Neural crest cell (in vitro differentiated cells): ENCODE data around the gene MGMT. TPM values are rescaled to one million over a fixed set of nuclear protein-coding genes. Genes with fewer than 3 reads are reported as not detected.

Source experiments
- DNase-seq: peaks from one replicate; pipeline ENCODE4 v3.0.0; 2021; ENCODE audit warnings: low read depth, mixed read lengths, low spot score
- H3K27ac Mint-ChIP-seq: one replicate; pipeline ENCODE4 v1.8.0; 2021; ENCODE audit warnings: mild to moderate bottlenecking, mixed read lengths; ENCODE audit not compliant: unreplicated experiment
- H3K27me3 Mint-ChIP-seq: 2 replicates; pipeline ENCODE4 v1.8.0; 2021; ENCODE audit warnings: low read depth, mild to moderate bottlenecking, mixed read lengths
- H3K36me3 Mint-ChIP-seq: 2 replicates; pipeline ENCODE4 v1.8.0; 2021; ENCODE audit warnings: low read depth, mild to moderate bottlenecking, mixed read lengths
- H3K4me1 Mint-ChIP-seq: 2 replicates; pipeline ENCODE4 v1.8.0; 2021; ENCODE audit warnings: mixed read lengths
- H3K4me3 Mint-ChIP-seq: one replicate; pipeline ENCODE4 v1.8.0; 2021; ENCODE audit warnings: mild to moderate bottlenecking, mixed read lengths
- H3K9me3 Mint-ChIP-seq: 2 replicates; pipeline ENCODE4 v1.8.0; 2021; ENCODE audit warnings: mixed read lengths
- CTCF ChIP-seq: fragments of 200-600 bp; sonication (generic); conservative IDR thresholded peaks from 2 replicates; pipeline ENCODE4 v1.5.0; 2021; ENCODE audit warnings: antibody characterized with exemption, mild to moderate bottlenecking
- total RNA-seq: library from RNA; stranded (reverse); gene quantifications from 2 replicates; pipeline ENCODE4 v1.2.1, GENCODE V29; 2021

MGMT gene
- total RNA-seq, 1 donor from 2014 or later = 15.8 TPM

GRCh38 chr10:129474642-129475041, 7.6 kb downstream of the MGMT start:
- TF ChIP-seq CTCF = no peak
- Mint-ChIP-seq H3K9me3 (no peaks in the 10 kb centered on the region), H3K27ac (no peak overlapping the region), H3K4me3 (no peak overlapping the region), H3K36me3 (peaks cover 7% of the 10 kb centered on the region), H3K4me1 (no peaks in the 10 kb centered on the region), H3K27me3 (no peaks in the 10 kb centered on the region)
- DNase-seq = no peak

- Mint-ChIP-seq H3K27me3 (no peaks in the 10 kb centered on the region), H3K4me1 (no peaks in the 10 kb centered on the region), H3K4me3 (no peak overlapping the region), H3K27ac (no peak overlapping the region), H3K9me3 (no peaks in the 10 kb centered on the region), H3K36me3 (peaks cover 8% of the 10 kb centered on the region)
- no peak for DNase-seq
- no peak for TF ChIP-seq CTCF
Observed at GRCh38 chr10:129476431-129476830, 9.4 kb downstream of the MGMT start.

- Mint-ChIP-seq H3K4me1 (no peaks in the 10 kb centered on the region), H3K27me3 (no peaks in the 10 kb centered on the region), H3K4me3 (no peak overlapping the region), H3K9me3 (peaks cover 4% of the 10 kb centered on the region), H3K36me3 (peaks cover 12% of the 10 kb centered on the region), H3K27ac (no peak overlapping the region)
- no peak for DNase-seq
- no peak for TF ChIP-seq CTCF
Observed at GRCh38 chr10:129477051-129477450, 10.0 kb downstream of the MGMT start.

GRCh38 chr10:129481641-129482040, 14.6 kb downstream of the MGMT start:
- no peak for TF ChIP-seq CTCF
- DNase-seq = no peak
- Mint-ChIP-seq H3K4me3 (no peak overlapping the region), H3K4me1 (no peaks in the 10 kb centered on the region), H3K27ac (no peak overlapping the region), H3K36me3 (peaks cover 27% of the 10 kb centered on the region), H3K27me3 (no peaks in the 10 kb centered on the region), H3K9me3 (peaks cover 21% of the 10 kb centered on the region)

GRCh38 chr10:129483430-129484010, 16.5 kb downstream of the MGMT start:
- no peak for TF ChIP-seq CTCF
- Mint-ChIP-seq H3K4me3 (no peak overlapping the region), H3K36me3 (peaks cover 36% of the 10 kb centered on the region), H3K4me1 (no peaks in the 10 kb centered on the region), H3K9me3 (peaks cover 21% of the 10 kb centered on the region), H3K27me3 (no peaks in the 10 kb centered on the region), H3K27ac (no peak overlapping the region)
- DNase-seq = no peak

GRCh38 chr10:129486805-129487204, 19.8 kb downstream of the MGMT start:
- no peak for DNase-seq
- H3K4me3 Mint-ChIP-seq = no peak overlapping the region
- H3K36me3 Mint-ChIP-seq = peaks cover 48% of the 10 kb centered on the region
- no peaks in the 10 kb centered on the region for H3K27me3 Mint-ChIP-seq
- H3K27ac Mint-ChIP-seq = no peak overlapping the region
- TF ChIP-seq CTCF = no peak
- peaks cover 31% of the 10 kb centered on the region for H3K9me3 Mint-ChIP-seq
- H3K4me1 Mint-ChIP-seq = no peaks in the 10 kb centered on the region
